ENCODE data around the gene C1QL4. TPM values are rescaled to one million over a fixed set of nuclear protein-coding genes. Genes with fewer than 3 reads are reported as not detected.
"Not testable (repeated sequence)": the region's sequence is repeated elsewhere in the genome, so short reads cannot be mapped to it uniquely, and the experiment has no call there.

The C1QL4 gene
- total RNA-seq, result 0.41 TPM

DNA sequence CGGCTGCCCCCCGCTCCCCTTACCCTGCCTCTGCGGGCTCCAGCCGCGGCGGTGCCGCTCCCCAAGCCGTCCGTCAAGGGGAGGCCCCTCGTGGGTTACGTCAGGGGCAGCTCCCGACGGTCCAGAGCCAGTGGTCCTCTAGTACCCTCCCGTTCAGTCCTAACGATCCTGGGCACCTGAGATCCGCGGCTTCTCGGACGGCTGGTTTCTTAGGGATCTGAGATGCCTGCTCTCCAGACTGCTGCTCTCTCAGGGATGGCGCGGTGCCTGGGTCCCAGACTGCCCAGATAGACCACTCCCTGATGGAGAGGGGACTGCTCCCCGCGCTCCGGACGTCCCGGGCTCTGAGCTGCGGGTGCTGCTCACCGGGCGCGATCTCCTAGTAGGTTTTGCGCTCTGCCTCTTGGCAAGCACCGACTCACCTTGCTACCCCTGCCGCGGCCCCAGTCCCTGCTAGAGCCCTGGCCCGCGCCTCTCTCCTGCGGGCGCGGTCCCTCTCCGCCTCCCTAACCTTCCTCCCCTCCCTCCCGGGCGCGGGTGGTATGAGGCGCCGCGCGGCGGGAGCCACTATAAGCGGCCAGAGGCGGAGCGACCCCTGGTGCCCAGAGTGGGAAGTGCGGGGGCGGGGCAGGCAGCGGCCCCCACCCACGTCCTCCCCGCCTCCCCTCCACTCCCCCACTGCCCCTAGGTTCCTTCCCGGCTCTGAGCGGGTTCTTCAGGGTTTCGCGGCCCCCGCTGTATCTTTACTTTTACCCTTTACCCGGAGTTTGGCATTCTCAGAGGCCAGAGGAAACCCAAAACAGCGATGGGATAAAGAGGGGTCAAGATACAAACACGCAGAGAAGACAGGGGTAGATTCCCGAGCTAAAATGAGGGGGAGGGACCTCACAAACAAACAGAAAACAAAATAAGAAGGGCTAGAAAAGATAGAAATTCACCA lies at the start of gene C1QL4:
TSS of gene C1QL4 (minus strand) at position 544 of the 940 bp plus-strand sequence. CDS start 711 bp downstream, outside the sequence.
- no peak for FAIRE-seq
- DNase-seq (ENCODE audit: low spot score in 2 of 2), result peak; percentile 85 to 91

DNA sequence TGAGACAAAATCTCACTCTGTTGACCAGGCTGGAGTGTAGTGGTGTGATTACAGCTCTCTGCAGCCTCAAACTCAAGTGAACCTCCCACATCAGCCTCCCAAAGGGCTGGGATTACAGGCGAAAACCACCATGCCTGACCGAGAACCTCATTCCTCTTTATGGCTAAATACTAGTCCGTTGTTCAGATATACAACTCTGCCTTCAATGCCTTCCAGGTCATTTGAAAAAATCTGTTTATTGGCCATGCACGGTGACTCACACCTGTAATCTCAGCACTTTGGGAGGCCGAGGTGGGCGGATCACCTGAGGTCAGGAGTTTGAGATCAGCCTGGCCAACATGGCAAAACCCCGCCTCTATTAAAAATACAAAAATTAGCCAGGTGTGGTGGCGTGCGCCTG lies 43.2 kb upstream of the C1QL4 start:
- DNase-seq (ENCODE audit: low spot score in 2 of 2); FAIRE-seq: not testable (repeated sequence)

- FAIRE-seq (no peak), DNase-seq (ENCODE audit: low spot score in 2 of 2) (no peak)
Observed at GRCh38 chr12:49377386-49377785, 40.4 kb upstream of the C1QL4 start.

DNA sequence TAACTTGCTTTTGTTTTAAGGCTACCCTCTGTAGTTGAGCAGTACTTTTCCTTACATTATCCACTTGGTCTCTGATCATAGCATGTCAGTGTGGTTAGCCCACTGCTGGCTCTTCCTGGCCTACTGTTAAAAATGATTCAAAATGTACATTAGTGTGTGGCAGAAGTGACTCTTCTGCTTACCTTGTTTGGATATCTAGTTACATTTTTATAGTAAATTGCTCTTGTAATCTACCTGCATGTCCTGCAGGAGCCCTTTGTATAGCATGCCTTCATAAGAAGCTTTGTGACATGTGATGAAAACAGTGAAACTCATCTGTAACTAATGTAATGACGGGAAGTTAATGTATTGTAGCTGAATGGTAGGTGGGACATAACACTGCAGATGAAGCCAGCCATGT lies 38.4 kb upstream of the C1QL4 start:
- DNase-seq (ENCODE audit: low spot score in 2 of 2), result no peak
- FAIRE-seq, result no peak

- DNase-seq (ENCODE audit: low spot score in 2 of 2) (no peak), FAIRE-seq (no peak)
Observed at GRCh38 chr12:49370539-49370938, 33.6 kb upstream of the C1QL4 start.

DNA sequence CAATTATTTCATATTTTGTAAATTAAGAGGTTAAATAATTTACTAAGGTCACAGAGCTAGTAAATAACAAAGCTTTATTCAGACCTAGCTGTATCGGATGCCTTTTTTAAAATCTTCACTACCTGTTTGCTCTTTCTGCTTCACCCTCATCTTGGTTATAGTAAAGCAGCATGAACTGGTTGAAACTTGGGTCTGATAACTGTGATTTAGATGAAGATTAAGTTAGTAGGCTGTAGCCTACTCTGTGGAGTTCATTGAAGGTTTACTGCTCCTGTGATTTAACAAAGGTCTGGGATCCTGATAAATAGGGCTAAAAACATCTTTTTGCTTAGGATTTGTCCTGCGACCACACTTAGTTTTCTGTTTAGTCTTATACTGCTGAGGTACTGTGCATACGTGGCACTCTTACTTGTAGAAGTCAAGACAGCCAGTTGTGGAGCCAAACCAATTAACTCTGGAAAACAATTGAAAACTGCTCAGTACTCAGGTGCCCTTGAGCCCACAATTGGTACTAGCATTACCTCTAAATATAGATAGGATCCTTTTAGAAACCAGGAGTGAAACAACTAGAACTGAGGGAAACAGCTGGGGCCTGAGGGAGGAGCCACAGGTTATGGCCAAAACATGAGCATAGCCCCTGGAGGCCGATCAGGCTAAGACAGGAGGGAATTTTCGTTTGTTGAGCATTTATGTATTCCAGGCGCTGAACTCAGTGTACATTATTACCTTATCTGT lies 32.6 kb upstream of the C1QL4 start:
- FAIRE-seq (no peak), DNase-seq (ENCODE audit: low spot score in 2 of 2) (no peak)

DNA sequence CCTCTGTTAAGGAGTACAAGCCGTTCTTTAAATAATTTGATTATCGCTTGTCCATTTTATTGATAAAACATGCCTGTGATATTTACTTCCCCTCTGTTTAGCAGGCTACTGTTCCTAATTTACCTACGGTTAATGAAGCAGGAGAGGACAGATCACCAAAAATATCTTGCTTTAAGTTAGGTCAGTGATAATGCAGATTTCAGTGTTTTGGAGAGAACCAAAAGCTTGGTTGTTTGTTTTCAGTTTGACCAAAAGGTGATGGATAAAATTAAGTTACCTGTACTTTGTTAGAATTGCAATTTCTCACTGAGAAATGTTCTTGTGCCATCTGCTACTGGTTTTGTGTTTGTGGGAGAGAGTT lies 31.2 kb upstream of the C1QL4 start:
- DNase-seq (ENCODE audit: low spot score in 2 of 2) (no peak), FAIRE-seq (no peak)

DNA sequence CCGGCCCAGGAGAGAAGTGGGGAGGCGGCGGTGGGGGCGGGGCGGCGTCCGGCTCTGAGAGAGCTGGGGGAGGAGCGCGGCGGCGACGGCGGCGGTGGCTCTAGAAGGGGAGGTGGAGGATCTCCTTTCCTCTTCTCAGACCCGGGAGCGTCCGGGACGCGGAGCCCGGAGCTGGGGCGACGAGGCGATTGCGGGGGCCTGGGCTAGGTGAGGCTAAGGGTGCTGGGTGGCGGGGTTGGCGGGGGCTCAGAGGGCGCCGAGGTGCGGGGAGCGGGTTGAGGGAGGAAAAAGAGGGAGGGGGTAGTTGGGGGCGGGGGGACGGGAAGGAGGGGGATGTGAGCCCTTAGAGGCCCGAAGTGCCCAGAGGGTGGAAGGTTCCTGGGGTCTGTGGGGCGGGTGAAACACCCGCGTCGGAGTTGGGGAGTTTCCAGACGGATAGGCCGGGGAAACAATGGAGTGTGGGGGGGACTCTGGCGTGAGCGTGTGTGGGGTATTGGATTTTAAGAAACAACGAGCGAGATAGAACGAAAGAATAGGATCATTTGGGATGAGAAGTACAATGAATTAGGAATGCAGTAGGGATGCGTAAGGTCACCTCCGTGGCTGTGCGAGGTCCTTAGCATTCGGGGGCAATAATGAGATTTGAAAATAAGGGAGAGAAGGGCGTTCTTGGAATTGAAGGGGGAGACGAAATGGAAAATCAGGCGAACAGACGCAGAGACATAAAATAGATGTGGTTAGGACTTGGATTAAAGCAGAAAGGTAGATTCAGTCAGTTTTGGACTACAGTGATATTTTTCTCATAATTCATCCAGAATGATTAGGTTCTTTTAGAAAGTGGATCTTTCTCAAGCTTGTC lies 30.6 kb upstream of the C1QL4 start, which contains the start of gene SPATS2:
TSS of gene SPATS2 (plus strand) at position 82 of the 859 bp plus-strand sequence. CDS start 93,551 bp downstream, outside the sequence.
- peak in 1 of 2 donors; percentile 38 for DNase-seq (ENCODE audit: low spot score in 2 of 2)

DNA sequence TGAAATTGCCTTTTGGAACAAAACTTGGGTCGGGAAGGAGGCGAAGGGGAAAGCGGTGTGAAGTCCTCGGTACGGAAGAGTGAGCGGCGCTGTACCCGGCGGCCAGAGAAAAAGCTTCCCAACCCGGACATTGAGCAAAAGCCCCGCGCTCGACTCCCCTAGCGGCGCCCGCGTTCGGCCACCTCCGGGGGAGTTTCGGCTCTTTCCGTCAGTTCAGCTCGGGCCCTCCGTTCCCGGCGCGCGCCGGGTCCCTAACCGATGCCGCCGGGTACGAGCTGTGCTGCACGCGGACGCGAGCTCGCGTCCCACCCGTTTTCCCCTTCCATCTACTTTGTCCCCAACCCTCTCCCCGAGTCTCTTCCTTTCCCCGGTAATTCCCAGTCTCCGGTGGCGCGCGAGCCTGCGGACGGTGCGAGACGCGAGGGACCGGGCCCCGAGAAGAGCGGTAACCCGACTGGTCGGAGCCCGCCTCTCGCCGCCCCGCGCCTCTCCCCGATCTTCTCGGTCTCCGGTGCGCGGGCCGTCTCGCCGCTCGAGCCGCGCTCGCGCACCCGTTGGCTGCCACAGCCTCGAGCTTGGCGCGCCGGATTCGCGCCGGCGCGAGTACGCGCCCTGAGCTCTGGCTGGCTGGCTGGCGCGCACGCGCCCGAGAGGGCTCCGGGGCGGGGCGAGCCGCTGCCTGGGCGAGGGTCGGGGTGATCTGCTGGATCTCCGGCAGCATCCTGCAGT lies 29.8 kb upstream of the C1QL4 start:
- DNase-seq (ENCODE audit: low spot score in 2 of 2), result peak; percentile 88 to 92
- no peak for FAIRE-seq

More for the DNA sequence above, 30.6 kb upstream of the C1QL4 start, which contains the start of gene SPATS2:
- no peak for FAIRE-seq

GRCh38 chr12:49366096-49366651 lies 29.2 kb upstream of the C1QL4 start:
- FAIRE-seq (no peak), DNase-seq (ENCODE audit: low spot score in 2 of 2) (no peak)

- FAIRE-seq, result no peak
- no peak for DNase-seq (ENCODE audit: low spot score in 2 of 2)
Observed at GRCh38 chr12:49365542-49365941, 28.6 kb upstream of the C1QL4 start.

GRCh38 chr12:49364989-49365388 lies 28.0 kb upstream of the C1QL4 start:
- DNase-seq (ENCODE audit: low spot score in 2 of 2), result no peak
- no peak for FAIRE-seq

- FAIRE-seq (no peak), DNase-seq (ENCODE audit: low spot score in 2 of 2) (no peak)
Observed at GRCh38 chr12:49362077-49362476, 25.1 kb upstream of the C1QL4 start.

DNA sequence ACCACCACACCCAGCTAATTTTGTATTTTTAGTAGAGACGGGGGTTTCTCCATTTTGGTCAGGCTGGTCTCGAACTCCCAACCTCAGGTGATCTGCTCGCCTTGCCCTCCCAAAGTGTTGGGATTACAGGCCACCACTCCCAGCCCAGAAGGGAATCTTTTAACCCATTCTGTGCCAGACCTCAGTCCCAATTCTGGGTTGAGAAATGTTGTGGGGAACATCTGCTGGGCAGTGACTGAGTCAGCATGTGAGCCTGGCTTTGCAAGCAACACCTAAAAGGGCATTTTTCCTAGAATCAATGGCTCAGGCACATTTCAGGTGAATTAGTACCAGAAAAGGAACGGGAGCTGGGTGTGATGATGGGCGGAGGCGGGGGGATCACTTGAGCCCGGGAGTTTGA lies 22.7 kb upstream of the C1QL4 start:
- FAIRE-seq (no peak), DNase-seq (ENCODE audit: low spot score in 2 of 2) (no peak)

GRCh38 chr12:49358483-49359141 lies 21.6 kb upstream of the C1QL4 start:
- FAIRE-seq, result no peak
- peak; percentile 34 to 56 for DNase-seq (ENCODE audit: low spot score in 2 of 2)

GRCh38 chr12:49357103-49357678 lies 20.2 kb upstream of the C1QL4 start:
- peak in 1 of 2 donors; percentile 20 for DNase-seq (ENCODE audit: low spot score in 2 of 2)
- no peak for FAIRE-seq

DNA sequence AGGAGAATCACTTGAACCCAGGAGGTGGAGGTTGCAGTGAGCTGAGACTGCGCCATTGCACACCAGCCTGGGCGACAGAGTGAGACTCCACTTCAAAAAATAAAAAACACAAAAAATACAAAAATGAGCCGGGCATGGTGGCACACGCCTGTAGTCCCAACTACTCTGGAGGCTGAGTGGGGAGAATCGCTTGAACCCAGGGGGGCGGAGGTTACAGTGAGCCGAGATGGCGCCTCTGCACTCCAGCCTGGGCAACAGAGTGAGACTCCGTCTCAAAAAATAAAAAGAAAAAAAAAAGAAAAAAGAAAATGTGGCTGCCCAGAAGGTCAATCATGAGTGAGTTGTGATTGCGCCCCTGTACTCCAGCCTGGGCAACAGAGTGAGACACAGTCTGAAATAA lies 18.9 kb upstream of the C1QL4 start:
- DNase-seq (ENCODE audit: low spot score in 2 of 2) (no peak), FAIRE-seq (no peak)

DNA sequence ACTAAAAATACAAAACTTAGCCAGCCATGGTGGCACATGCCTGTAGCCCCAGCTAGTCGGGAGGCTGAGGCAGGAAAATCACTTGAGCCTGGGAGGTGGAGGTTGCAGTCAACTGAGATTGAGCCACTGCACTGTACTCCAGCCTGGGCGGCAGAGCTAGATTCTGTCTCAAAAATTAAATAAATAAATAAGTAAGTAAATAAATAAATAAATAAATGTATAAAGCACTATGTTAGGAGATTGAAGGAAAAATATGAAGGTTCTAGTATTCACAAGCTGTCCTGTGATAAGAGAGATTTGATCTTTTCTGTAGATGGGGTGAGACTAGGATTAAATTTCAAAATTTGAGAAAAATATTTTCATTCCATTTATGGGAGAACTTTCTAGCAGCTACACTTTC lies 15.4 kb upstream of the C1QL4 start:
- DNase-seq (ENCODE audit: low spot score in 2 of 2), result no peak
- no peak for FAIRE-seq

DNA sequence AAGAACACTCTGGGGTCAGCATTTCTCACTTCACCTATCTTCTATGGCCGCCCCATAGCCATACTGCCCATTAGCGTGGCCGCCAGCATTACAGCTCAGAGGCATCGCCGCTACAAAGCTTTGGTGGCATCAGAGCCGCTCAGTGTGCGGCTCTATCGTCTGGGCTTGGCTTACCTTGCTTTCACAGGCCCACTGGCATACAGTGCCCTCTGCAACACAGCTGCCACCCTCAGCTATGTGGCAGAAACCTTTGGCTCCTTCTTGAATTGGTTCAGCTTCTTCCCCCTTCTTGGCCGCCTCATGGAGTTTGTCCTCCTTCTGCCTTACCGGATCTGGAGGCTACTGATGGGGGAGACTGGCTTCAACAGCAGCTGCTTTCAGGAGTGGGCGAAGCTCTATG lies 12.3 kb upstream of the C1QL4 start:
- DNase-seq (ENCODE audit: low spot score in 2 of 2), result no peak
- no peak for FAIRE-seq

Data from frontal cortex (tissue), 4 donors.